Inflammatory macrophage treated with lipopolysaccharide for 1 hour (primary cell): ENCODE data around the gene TPST1.
"Not testable (repeated sequence)": the region's sequence is repeated elsewhere in the genome, so short reads cannot be mapped to it uniquely, and the experiment has no call there.

Experiments used
- DNase-seq, 2 donors: peaks; one replicate each; pipeline ENCODE4 v3.0.0-alpha.2; 2020 to 2022

The TPST1 gene

GRCh38 chr7:66344166-66344565, 139.0 kb downstream of the TPST1 start:
- DNase-seq = no peak

GRCh38 chr7:66348531-66348930, 143.4 kb downstream of the TPST1 start:
- DNase-seq = no peak

- DNase-seq = peak; percentile 68 to 81
These were observed 143.8 kb downstream of the TPST1 start for GRCh38 chr7:66348959-66349358.

GRCh38 chr7:66352071-66352470, 146.9 kb downstream of the TPST1 start:
- peak; percentile 7 to 47 for DNase-seq

GRCh38 chr7:66353547-66353946, 148.4 kb downstream of the TPST1 start:
- peak in 1 of 2 donors; percentile 12 for DNase-seq

GRCh38 chr7:66355756-66356155, 150.6 kb downstream of the TPST1 start:
- no peak for DNase-seq

- no peak for DNase-seq
These were observed 151.2 kb downstream of the TPST1 start for GRCh38 chr7:66356277-66356721.

GRCh38 chr7:66357087-66357486, 152.0 kb downstream of the TPST1 start:
- DNase-seq = no peak

- DNase-seq = peak; percentile 4 to 32
These were observed 154.6 kb downstream of the TPST1 start for GRCh38 chr7:66359656-66360211.

- no peak for DNase-seq
These were observed 157.0 kb downstream of the TPST1 start for GRCh38 chr7:66362136-66362535.

GRCh38 chr7:66363635-66364034, 158.5 kb downstream of the TPST1 start:
- DNase-seq = no peak

- DNase-seq = not testable (repeated sequence)
These were observed 159.9 kb downstream of the TPST1 start for GRCh38 chr7:66365031-66365430.

- DNase-seq = no peak
These were observed 166.1 kb downstream of the TPST1 start for GRCh38 chr7:66371096-66371824.

GRCh38 chr7:66374141-66374840, 169.2 kb downstream of the TPST1 start:
- not testable (repeated sequence) for DNase-seq

- DNase-seq = no peak
These were observed 171.3 kb downstream of the TPST1 start for GRCh38 chr7:66376264-66376945.

GRCh38 chr7:66377045-66377444, 171.9 kb downstream of the TPST1 start:
- no peak for DNase-seq

- DNase-seq = no peak
These were observed 172.6 kb downstream of the TPST1 start for GRCh38 chr7:66377714-66378113.

- DNase-seq = peak in 1 of 2 donors; percentile 9
These were observed 174.5 kb downstream of the TPST1 start for GRCh38 chr7:66379542-66380160.

- no peak for DNase-seq
These were observed 175.2 kb downstream of the TPST1 start for GRCh38 chr7:66380272-66380888.

- DNase-seq = not testable (repeated sequence)
These were observed 177.2 kb downstream of the TPST1 start for GRCh38 chr7:66382182-66382923.

GRCh38 chr7:66385191-66385905, 180.2 kb downstream of the TPST1 start:
- DNase-seq = not testable (repeated sequence)
